Smooth muscle cell (in vitro differentiated cells): ENCODE data around the gene RPL7A. TPM values are rescaled to one million over a fixed set of nuclear protein-coding genes. Genes with fewer than 3 reads are reported as not detected.
"Not testable (repeated sequence)": the region's sequence is repeated elsewhere in the genome, so short reads cannot be mapped to it uniquely, and the experiment has no call there.

ENCODE experiments used
- DNase-seq: peaks from one replicate; lab custom pipeline; 2025; ENCODE audit not compliant: unreplicated experiment; lab: John Stamatoyannopoulos, UW
- H2AFZ ChIP-seq: fragments of 200-600 bp; sonication (generic); 2 replicates; pipeline ENCODE4 v1.6.0; 2016; ENCODE audit warnings: antibody characterized with exemption, low read depth, mild to moderate bottlenecking
- H3F3A ChIP-seq: fragments of 200-600 bp; sonication (generic); 2 replicates; pipeline ENCODE4 v1.6.0; 2017; ENCODE audit warnings: antibody characterized with exemption, low read depth
- H3K27ac ChIP-seq: fragments of 200-600 bp; sonication (generic); 2 replicates; pipeline ENCODE4 v1.5.1; 2016; ENCODE audit warnings: low read depth, mild to moderate bottlenecking
- H3K27me3 ChIP-seq: fragments of 200-600 bp; sonication (generic); 2 replicates; pipeline ENCODE4 v1.6.1; 2016; ENCODE audit warnings: low read depth, mild to moderate bottlenecking
- H3K36me3 ChIP-seq: fragments of 200-600 bp; sonication (generic); 2 replicates; pipeline ENCODE4 v1.5.1; 2016; ENCODE audit warnings: low read depth
- H3K4me1 ChIP-seq: fragments of 200-600 bp; sonication (generic); 2 replicates; pipeline ENCODE4 v1.5.1; 2016; ENCODE audit warnings: low read depth
- H3K4me2 ChIP-seq: fragments of 200-600 bp; sonication (generic); 2 replicates; pipeline ENCODE4 v1.6.0; 2016; ENCODE audit warnings: mild to moderate bottlenecking
- H3K4me3 ChIP-seq: fragments of 200-600 bp; sonication (generic); 2 replicates; pipeline ENCODE4 v1.5.1; 2016; ENCODE audit warnings: mild to moderate bottlenecking
- H3K79me2 ChIP-seq: fragments of 200-600 bp; sonication (generic); 2 replicates; pipeline ENCODE4 v1.6.0; 2016; ENCODE audit warnings: low read depth, mild to moderate bottlenecking
- H3K9ac ChIP-seq: fragments of 200-600 bp; sonication (generic); 2 replicates; pipeline ENCODE4 v1.6.0; 2016; ENCODE audit warnings: low read depth
- H3K9me3 ChIP-seq: fragments of 200-600 bp; sonication (generic); replicated peaks from 2 replicates; pipeline ENCODE4 v1.5.1; 2016; ENCODE audit warnings: low read depth
- H4K20me1 ChIP-seq: fragments of 200-600 bp; sonication (generic); 2 replicates; pipeline ENCODE4 v1.6.0; 2016; ENCODE audit warnings: low read depth
- WGBS: methylation state at CpG from one replicate; pipeline ENCODE4 v1.1.7; 2016; ENCODE audit warnings: low lambda C conversion rate; 5-methylcytosine and 5-hydroxymethylcytosine counted together
- polyA plus RNA-seq: library from polyadenylated mRNA; unstranded; fragments of >200 nt; fragmentation: Nextera tagmentation; extraction: Ambion mirVana; gene quantifications from 2 replicates; pipeline ENCODE4 v1.2.1, GENCODE V29; 2016
- total RNA-seq: library from RNA; depleted of rRNA; stranded (reverse); fragments of >200 nt; gene quantifications from 2 replicates; pipeline ENCODE4 v1.2.3, GENCODE V29; 2014
- TF ChIP-seq, protein P1 (sequence below): fragments of 200-600 bp; sonication (generic); IDR thresholded peaks from 2 replicates; pipeline ENCODE4 v1.5.1; 2017; ENCODE audit warnings: borderline replicate concordance, mild to moderate bottlenecking, antibody characterized with exemption; ENCODE audit not compliant: insufficient read depth, poor library complexity, severe bottlenecking

The RPL7A gene
- total and polyA plus RNA-seq, 2 experiments from 2014 or later: 372 to 1,254 TPM

DNA sequence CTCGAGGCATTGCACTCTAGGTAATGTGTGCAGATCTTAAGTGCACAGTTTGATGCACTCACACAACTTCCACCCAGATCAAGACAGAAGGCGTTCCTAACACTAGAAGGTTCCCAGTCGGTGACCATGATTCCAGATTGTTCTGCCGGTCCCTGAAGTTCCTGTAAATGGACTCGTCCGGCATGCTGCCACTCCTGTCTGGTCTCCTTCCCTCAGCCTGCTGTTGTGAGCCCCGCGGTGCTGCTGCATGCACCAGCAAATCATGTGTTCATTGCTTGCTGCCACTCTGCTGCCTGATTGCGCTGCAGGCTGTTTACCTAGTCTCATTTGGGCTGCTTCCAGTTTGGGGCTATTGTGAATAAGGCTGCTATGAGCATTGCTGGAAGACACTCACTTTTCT is 39.7 kb downstream of the RPL7A start:
- no peak for DNase-seq
- Histone ChIP-seq H2AFZ (no peak overlapping the region), H3K9me3 (no peaks in the 10 kb centered on the region), H3K4me1 (no peaks in the 10 kb centered on the region), H3F3A (no peaks in the 10 kb centered on the region), H3K79me2 (no peaks in the 10 kb centered on the region), H3K36me3 (no peaks in the 10 kb centered on the region), H3K4me3 (no peak overlapping the region), H3K27ac (no peak overlapping the region), H4K20me1 (no peaks in the 10 kb centered on the region), H3K9ac (no peak overlapping the region), H3K4me2 (no peak overlapping the region), H3K27me3 (no peaks in the 10 kb centered on the region)
- 86% methylated on average over 9 of the region's 9 CpGs for WGBS
- TF ChIP-seq, protein P1, sequence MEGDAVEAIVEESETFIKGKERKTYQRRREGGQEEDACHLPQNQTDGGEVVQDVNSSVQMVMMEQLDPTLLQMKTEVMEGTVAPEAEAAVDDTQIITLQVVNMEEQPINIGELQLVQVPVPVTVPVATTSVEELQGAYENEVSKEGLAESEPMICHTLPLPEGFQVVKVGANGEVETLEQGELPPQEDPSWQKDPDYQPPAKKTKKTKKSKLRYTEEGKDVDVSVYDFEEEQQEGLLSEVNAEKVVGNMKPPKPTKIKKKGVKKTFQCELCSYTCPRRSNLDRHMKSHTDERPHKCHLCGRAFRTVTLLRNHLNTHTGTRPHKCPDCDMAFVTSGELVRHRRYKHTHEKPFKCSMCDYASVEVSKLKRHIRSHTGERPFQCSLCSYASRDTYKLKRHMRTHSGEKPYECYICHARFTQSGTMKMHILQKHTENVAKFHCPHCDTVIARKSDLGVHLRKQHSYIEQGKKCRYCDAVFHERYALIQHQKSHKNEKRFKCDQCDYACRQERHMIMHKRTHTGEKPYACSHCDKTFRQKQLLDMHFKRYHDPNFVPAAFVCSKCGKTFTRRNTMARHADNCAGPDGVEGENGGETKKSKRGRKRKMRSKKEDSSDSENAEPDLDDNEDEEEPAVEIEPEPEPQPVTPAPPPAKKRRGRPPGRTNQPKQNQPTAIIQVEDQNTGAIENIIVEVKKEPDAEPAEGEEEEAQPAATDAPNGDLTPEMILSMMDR: no peak

- H2AFZ ChIP-seq: no peak overlapping the region
- no peaks in the 10 kb centered on the region for H3K4me1 ChIP-seq
- no peak overlapping the region for H3K4me3 ChIP-seq
- DNase-seq: no peak
- H3K9ac ChIP-seq: no peak overlapping the region
- WGBS: 96% methylated on average over 12 of the region's 12 CpGs
- H3K27ac ChIP-seq: no peak overlapping the region
- H3F3A ChIP-seq: no peaks in the 10 kb centered on the region
- TF ChIP-seq, protein P1: no peak
- H3K79me2 ChIP-seq: no peaks in the 10 kb centered on the region
- no peaks in the 10 kb centered on the region for H3K27me3 ChIP-seq
- H4K20me1 ChIP-seq: no peaks in the 10 kb centered on the region
- no peaks in the 10 kb centered on the region for H3K36me3 ChIP-seq
- no peaks in the 10 kb centered on the region for H3K9me3 ChIP-seq
- no peak overlapping the region for H3K4me2 ChIP-seq
These were observed 41.1 kb downstream of the RPL7A start for GRCh38 chr9:133389025-133389557.

DNA sequence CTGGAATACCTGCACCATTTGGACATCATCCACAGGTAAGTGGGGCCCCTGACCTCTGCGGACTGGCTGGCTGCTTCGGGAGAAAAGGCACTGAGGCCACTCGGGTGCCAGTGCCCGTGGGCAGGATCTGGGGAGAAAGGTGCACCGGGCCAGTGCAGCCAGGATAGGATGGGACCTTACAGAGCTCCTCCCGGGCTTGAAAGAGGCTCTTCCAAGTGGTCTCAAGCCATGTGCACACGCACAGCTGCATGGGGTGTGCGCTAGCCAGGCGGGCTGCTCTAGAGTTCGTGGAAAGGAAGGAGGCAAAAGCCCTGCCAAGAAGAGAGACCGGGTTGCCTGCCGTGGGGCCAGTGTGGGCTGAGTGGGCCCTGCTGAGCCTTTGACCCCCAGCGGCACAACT is 41.5 kb downstream of the RPL7A start:
- Histone ChIP-seq H3K4me2 (no peak overlapping the region), H2AFZ (no peak overlapping the region), H3K27ac (no peak overlapping the region), H3K4me3 (no peak overlapping the region), H3F3A (no peaks in the 10 kb centered on the region), H4K20me1 (no peaks in the 10 kb centered on the region), H3K27me3 (no peaks in the 10 kb centered on the region), H3K4me1 (no peaks in the 10 kb centered on the region), H3K79me2 (no peaks in the 10 kb centered on the region), H3K9me3 (no peaks in the 10 kb centered on the region), H3K9ac (no peak overlapping the region), H3K36me3 (no peaks in the 10 kb centered on the region)
- TF ChIP-seq, protein P1: no peak
- no peak for DNase-seq
- WGBS: 94% methylated on average over 13 of the region's 13 CpGs

DNA sequence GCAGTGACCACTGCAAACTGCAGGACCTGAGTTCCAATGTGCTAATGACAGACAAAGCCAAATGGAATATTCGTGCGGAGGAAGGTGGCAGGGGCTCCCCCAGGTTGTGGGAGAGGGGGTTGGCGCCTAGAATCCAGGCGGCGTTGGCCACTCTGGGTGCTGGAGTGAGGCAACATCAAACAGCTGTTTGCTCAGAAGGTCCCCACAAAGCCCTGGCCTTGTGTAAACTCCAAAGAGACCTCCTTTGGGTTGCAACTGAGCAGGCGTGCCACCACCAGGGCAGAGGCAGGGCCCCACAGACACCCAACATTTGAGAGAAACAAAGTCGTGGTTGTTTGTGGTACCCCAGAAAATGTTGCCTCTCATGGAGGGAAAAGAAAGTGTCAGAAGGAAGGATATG is 42.7 kb downstream of the RPL7A start:
- Histone ChIP-seq H4K20me1 (no peaks in the 10 kb centered on the region), H3F3A (no peaks in the 10 kb centered on the region), H3K27me3 (no peaks in the 10 kb centered on the region), H2AFZ (no peak overlapping the region), H3K27ac (no peak overlapping the region), H3K36me3 (no peaks in the 10 kb centered on the region), H3K9ac (no peak overlapping the region), H3K9me3 (no peaks in the 10 kb centered on the region), H3K79me2 (no peaks in the 10 kb centered on the region), H3K4me3 (no peak overlapping the region), H3K4me2 (no peak overlapping the region), H3K4me1 (no peaks in the 10 kb centered on the region)
- no peak for DNase-seq
- TF ChIP-seq, protein P1: no peak
- WGBS: 93% methylated on average over 7 of the region's 7 CpGs

DNA sequence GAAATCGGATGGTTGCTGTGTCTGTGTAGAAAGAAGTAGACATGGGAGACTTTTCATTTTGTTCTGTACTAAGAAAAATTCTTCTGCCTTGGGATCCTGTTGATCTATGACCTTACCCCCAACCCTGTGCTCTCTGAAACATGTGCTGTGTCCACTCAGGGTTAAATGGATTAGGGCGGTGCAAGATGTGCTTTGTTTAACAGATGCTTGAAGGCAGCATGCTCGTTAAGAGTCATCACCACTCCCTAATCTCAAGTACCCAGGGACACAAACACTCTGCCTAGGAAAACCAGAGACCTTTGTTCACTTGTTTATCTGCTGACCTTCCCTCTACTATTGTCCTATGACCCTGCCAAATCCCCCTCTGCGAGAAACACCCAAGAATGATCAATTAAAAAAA is 43.4 kb downstream of the RPL7A start:
- WGBS: 72% methylated on average over 3 of the region's 4 CpGs
- H3K4me3 ChIP-seq, H4K20me1 ChIP-seq, H2AFZ ChIP-seq, H3K27me3 ChIP-seq, H3K79me2 ChIP-seq, H3K27ac ChIP-seq, DNase-seq, H3K36me3 ChIP-seq, H3K4me1 ChIP-seq, H3K9me3 ChIP-seq, H3F3A ChIP-seq, H3K4me2 ChIP-seq, H3K9ac ChIP-seq: not testable (repeated sequence)

DNA sequence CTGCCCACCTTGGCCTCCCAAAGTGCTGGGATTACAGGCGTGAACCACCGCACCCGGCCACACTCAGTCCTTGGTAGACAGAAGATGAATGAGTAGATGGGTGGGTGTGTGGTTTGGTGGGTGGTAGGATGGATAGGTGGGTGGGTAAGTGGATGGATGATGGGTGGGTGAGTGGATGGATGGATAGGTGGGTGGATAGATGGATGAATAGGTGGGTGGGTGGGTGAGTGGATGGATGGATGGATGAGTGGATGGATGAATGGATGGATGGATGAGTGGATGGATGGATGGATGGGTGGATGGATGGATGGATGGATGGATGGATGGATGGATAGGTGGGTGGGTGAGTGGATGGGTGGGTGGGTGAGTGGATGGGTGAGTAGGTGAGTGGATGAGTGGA is 44.3 kb downstream of the RPL7A start:
- not testable (repeated sequence) for H3F3A ChIP-seq, H3K79me2 ChIP-seq, H3K9ac ChIP-seq, H2AFZ ChIP-seq, H3K9me3 ChIP-seq, H3K27me3 ChIP-seq, H3K4me2 ChIP-seq, H3K36me3 ChIP-seq, DNase-seq, H3K27ac ChIP-seq, H3K4me1 ChIP-seq, H4K20me1 ChIP-seq, H3K4me3 ChIP-seq
- 95% methylated on average over 3 of the region's 3 CpGs for WGBS
